ENCODE measurements around the gene RFTN1. TPM values are rescaled to one million over a fixed set of nuclear protein-coding genes. Genes with fewer than 3 reads are reported as not detected.

Gene RFTN1
- total and polyA plus RNA-seq, 9 of the 15 experiments (the other 6 are each of a cell fraction or from before 2014, with no cell fraction given), result 0.08 to 0.51 (median 0.11) TPM; not detected in 6

- Histone ChIP-seq H3K9me3 (replicated peaks; ENCODE audit: control insufficient read depth, insufficient read depth, low read depth, low read length) (no peaks in the 10 kb centered on the region), H3K9me1 (ENCODE audit: control insufficient read depth, insufficient read depth, low read length) (no peaks in the 10 kb centered on the region), H3K4me1 (replicated peaks in 1 of 2; ENCODE audit: control insufficient read depth in 2 of 2, insufficient read depth in 2 of 2, low read length in 2 of 2) (peaks cover 4 to 38% of the 10 kb centered on the region in 2 experiments), H4K20me1 (replicated peaks; ENCODE audit: control insufficient read depth, insufficient read depth, low read length) (peaks cover 9% of the 10 kb centered on the region; the same call in 1 of the 2 replicates), H2AFZ (ENCODE audit: low read depth, low read length) (no peak overlapping the region), H3K36me3 (ENCODE audit: control insufficient read depth, insufficient read depth, low read length) (peaks cover 92% of the 10 kb centered on the region), H3K79me2 (ENCODE audit: control insufficient read depth, insufficient read depth, low read length) (no peaks in the 10 kb centered on the region), H3K27me3 (ENCODE audit: control insufficient read depth in 2 of 2, insufficient read depth in 2 of 2, low read length in 2 of 2) (no peaks in the 10 kb centered on the region), H3K9ac (ENCODE audit: insufficient read depth in 1 of 2, low read depth in 2 of 2, low read length in 2 of 2) (no peak overlapping the region), H3K4me2 (ENCODE audit: insufficient read depth, low read length) (no peak overlapping the region), H3K4me3 (no peak overlapping the region), H3K27ac (ENCODE audit: extremely low read depth, low read depth, low read length) (no peak overlapping the region)
- FAIRE-seq (no peak), DNase-seq (ENCODE audit: extremely low read depth in 1 of 4, low spot score in 3 of 4) (no peak), ATAC-seq (no peak)
- BruUV-seq (replicated peaks), result no TSS peak
- WGBS (ENCODE audit: insufficient coverage, low coverage, missing lambda C conversion rate), result 70% methylated on average over 3 of the region's 3 CpGs
- ChIA-PET CTCF (ENCODE audit: low intra/inter-chr PET ratio) (no interaction called here), POLR2A (interaction anchor here (1.1 kb wide), 1 partner anchor 11 kb away, joined by 4 read pairs; no protein-coding TSS in a partner anchor)
- in situ Hi-C loops (cut with MboI) (no loop called here), intact Hi-C loops (cut with micrococcal nuclease) (no loop called here)
- TF ChIP-seq POLR2AphosphoS2 (IDR thresholded peaks at IDR 0.05; ENCODE audit: low read length), result no peak
- no peak for TF ChIP-seq L3MBTL2 (IDR thresholded peaks at IDR 0.05)
- TF ChIP-seq, protein P1, sequence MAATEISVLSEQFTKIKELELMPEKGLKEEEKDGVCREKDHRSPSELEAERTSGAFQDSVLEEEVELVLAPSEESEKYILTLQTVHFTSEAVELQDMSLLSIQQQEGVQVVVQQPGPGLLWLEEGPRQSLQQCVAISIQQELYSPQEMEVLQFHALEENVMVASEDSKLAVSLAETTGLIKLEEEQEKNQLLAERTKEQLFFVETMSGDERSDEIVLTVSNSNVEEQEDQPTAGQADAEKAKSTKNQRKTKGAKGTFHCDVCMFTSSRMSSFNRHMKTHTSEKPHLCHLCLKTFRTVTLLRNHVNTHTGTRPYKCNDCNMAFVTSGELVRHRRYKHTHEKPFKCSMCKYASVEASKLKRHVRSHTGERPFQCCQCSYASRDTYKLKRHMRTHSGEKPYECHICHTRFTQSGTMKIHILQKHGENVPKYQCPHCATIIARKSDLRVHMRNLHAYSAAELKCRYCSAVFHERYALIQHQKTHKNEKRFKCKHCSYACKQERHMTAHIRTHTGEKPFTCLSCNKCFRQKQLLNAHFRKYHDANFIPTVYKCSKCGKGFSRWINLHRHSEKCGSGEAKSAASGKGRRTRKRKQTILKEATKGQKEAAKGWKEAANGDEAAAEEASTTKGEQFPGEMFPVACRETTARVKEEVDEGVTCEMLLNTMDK (IDR thresholded peaks at IDR 0.05; ENCODE audit: borderline replicate concordance, insufficient read depth, low read depth, low read length, poor library complexity, severe bottlenecking), result no peak
- TF ChIP-seq GATAD2B (IDR thresholded peaks at IDR 0.05; ENCODE audit: borderline replicate concordance), result no peak
- TF ChIP-seq, protein P2, sequence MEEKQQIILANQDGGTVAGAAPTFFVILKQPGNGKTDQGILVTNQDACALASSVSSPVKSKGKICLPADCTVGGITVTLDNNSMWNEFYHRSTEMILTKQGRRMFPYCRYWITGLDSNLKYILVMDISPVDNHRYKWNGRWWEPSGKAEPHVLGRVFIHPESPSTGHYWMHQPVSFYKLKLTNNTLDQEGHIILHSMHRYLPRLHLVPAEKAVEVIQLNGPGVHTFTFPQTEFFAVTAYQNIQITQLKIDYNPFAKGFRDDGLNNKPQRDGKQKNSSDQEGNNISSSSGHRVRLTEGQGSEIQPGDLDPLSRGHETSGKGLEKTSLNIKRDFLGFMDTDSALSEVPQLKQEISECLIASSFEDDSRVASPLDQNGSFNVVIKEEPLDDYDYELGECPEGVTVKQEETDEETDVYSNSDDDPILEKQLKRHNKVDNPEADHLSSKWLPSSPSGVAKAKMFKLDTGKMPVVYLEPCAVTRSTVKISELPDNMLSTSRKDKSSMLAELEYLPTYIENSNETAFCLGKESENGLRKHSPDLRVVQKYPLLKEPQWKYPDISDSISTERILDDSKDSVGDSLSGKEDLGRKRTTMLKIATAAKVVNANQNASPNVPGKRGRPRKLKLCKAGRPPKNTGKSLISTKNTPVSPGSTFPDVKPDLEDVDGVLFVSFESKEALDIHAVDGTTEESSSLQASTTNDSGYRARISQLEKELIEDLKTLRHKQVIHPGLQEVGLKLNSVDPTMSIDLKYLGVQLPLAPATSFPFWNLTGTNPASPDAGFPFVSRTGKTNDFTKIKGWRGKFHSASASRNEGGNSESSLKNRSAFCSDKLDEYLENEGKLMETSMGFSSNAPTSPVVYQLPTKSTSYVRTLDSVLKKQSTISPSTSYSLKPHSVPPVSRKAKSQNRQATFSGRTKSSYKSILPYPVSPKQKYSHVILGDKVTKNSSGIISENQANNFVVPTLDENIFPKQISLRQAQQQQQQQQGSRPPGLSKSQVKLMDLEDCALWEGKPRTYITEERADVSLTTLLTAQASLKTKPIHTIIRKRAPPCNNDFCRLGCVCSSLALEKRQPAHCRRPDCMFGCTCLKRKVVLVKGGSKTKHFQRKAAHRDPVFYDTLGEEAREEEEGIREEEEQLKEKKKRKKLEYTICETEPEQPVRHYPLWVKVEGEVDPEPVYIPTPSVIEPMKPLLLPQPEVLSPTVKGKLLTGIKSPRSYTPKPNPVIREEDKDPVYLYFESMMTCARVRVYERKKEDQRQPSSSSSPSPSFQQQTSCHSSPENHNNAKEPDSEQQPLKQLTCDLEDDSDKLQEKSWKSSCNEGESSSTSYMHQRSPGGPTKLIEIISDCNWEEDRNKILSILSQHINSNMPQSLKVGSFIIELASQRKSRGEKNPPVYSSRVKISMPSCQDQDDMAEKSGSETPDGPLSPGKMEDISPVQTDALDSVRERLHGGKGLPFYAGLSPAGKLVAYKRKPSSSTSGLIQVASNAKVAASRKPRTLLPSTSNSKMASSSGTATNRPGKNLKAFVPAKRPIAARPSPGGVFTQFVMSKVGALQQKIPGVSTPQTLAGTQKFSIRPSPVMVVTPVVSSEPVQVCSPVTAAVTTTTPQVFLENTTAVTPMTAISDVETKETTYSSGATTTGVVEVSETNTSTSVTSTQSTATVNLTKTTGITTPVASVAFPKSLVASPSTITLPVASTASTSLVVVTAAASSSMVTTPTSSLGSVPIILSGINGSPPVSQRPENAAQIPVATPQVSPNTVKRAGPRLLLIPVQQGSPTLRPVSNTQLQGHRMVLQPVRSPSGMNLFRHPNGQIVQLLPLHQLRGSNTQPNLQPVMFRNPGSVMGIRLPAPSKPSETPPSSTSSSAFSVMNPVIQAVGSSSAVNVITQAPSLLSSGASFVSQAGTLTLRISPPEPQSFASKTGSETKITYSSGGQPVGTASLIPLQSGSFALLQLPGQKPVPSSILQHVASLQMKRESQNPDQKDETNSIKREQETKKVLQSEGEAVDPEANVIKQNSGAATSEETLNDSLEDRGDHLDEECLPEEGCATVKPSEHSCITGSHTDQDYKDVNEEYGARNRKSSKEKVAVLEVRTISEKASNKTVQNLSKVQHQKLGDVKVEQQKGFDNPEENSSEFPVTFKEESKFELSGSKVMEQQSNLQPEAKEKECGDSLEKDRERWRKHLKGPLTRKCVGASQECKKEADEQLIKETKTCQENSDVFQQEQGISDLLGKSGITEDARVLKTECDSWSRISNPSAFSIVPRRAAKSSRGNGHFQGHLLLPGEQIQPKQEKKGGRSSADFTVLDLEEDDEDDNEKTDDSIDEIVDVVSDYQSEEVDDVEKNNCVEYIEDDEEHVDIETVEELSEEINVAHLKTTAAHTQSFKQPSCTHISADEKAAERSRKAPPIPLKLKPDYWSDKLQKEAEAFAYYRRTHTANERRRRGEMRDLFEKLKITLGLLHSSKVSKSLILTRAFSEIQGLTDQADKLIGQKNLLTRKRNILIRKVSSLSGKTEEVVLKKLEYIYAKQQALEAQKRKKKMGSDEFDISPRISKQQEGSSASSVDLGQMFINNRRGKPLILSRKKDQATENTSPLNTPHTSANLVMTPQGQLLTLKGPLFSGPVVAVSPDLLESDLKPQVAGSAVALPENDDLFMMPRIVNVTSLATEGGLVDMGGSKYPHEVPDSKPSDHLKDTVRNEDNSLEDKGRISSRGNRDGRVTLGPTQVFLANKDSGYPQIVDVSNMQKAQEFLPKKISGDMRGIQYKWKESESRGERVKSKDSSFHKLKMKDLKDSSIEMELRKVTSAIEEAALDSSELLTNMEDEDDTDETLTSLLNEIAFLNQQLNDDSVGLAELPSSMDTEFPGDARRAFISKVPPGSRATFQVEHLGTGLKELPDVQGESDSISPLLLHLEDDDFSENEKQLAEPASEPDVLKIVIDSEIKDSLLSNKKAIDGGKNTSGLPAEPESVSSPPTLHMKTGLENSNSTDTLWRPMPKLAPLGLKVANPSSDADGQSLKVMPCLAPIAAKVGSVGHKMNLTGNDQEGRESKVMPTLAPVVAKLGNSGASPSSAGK (IDR thresholded peaks at IDR 0.05), result no peak
Observed at GRCh38 chr3:16299746-16300145, 213.8 kb downstream of the RFTN1 start.
